ENCODE data around the gene RPS4Y2. TPM values are rescaled to one million over a fixed set of nuclear protein-coding genes. Genes with fewer than 3 reads are reported as not detected.

The RPS4Y2 gene
- total RNA-seq, 1 experiment from 2014 or later, result not detected

DNA sequence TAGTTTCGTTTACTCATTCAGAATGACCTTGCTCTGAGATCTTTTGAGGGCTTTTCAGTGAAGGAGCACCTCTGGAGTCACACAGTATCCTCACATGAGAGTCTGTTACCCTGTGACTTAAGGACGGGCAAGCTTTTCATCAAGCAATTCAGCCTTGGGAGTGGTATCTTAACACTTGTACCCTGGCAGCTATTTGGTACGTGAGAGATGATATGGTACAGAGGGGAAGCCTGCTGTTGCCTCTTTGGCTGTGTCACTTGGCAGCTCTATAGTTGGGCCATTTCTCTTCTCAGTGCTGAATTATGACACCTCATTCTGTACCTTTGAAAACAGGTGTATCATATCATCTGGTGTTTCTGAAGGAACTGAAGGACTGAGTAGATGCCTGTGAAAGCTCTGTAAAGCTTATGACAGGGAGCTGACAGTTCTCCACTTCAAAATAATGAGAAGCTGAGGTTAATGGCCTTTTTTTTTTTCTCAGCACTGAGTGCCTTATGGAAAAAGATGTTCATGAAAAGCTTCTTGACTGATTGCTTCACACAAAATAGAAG lies 24.3 kb downstream of the RPS4Y2 start:
- Histone ChIP-seq H3K9me3 (ENCODE audit: control insufficient read depth in 1 of 2, insufficient read depth in 1 of 2, low read depth in 1 of 2, low read length in 2 of 2) (no peaks in the 10 kb centered on the region), H3K27ac (ENCODE audit: low read depth, low read length) (no peak overlapping the region), H3K4me3 (replicated peaks in 1 of 2; ENCODE audit: low read depth in 1 of 2, low read length in 2 of 2) (no peak overlapping the region), H3K36me3 (ENCODE audit: control insufficient read depth in 1 of 2, insufficient read depth in 2 of 2, low read length in 2 of 2) (no peaks in the 10 kb centered on the region), H3K27me3 (ENCODE audit: insufficient read depth, low read length) (no peaks in the 10 kb centered on the region), H2AFZ (ENCODE audit: low read depth, low read length, poor library complexity, severe bottlenecking) (no peak overlapping the region), H4K20me1 (ENCODE audit: insufficient read depth) (no peaks in the 10 kb centered on the region), H3K79me2 (ENCODE audit: insufficient read depth, low read length) (no peaks in the 10 kb centered on the region), H3K4me1 (ENCODE audit: control insufficient read depth in 1 of 2, insufficient read depth in 2 of 2, low read length in 2 of 2) (no peaks in the 10 kb centered on the region), H3K9ac (ENCODE audit: low read length) (no peak overlapping the region), H3K4me2 (ENCODE audit: low read length) (no peak overlapping the region), H3K9me2 (ENCODE audit: insufficient read depth) (no peaks in the 10 kb centered on the region)
- ChIA-PET POLR2A (no interaction called here), CTCF (no interaction called here), RAD21 (ENCODE audit: low non-redundant PET in 1 of 2, low total read pairs in 2 of 2, uncharacterized antibody in 2 of 2, unreplicated experiment in 2 of 2) (no interaction called here)
- no peak for TF ChIP-seq JUND (IDR thresholded peaks at IDR 0.05)
- TF ChIP-seq POLR2AphosphoS5 (IDR thresholded peaks at IDR 0.05; ENCODE audit: low read depth, low read length), result no peak
- no peak for TF ChIP-seq RAD21 (IDR thresholded peaks at IDR 0.05; ENCODE audit: low read depth)
- TF ChIP-seq EGR1 (IDR thresholded peaks at IDR 0.05; ENCODE audit: low read depth), result no peak
- BruUV-seq (replicated peaks), result no TSS peak
- ATAC-seq (no peak), DNase-seq (ENCODE audit: low read depth, low spot score) (no peak)
- intact Hi-C loops (cut with micrococcal nuclease), result no loop called here

- Histone ChIP-seq H3K9me2 (ENCODE audit: insufficient read depth) (no peaks in the 10 kb centered on the region), H3K4me1 (ENCODE audit: control insufficient read depth in 1 of 2, insufficient read depth in 2 of 2, low read length in 2 of 2) (no peaks in the 10 kb centered on the region), H3K36me3 (ENCODE audit: control insufficient read depth in 1 of 2, insufficient read depth in 2 of 2, low read length in 2 of 2) (no peaks in the 10 kb centered on the region), H3K4me3 (replicated peaks in 1 of 2; ENCODE audit: low read depth in 1 of 2, low read length in 2 of 2) (no peak overlapping the region), H2AFZ (ENCODE audit: low read depth, low read length, poor library complexity, severe bottlenecking) (no peak overlapping the region), H3K79me2 (ENCODE audit: insufficient read depth, low read length) (no peaks in the 10 kb centered on the region), H3K9ac (ENCODE audit: low read length) (no peak overlapping the region), H3K27me3 (ENCODE audit: insufficient read depth, low read length) (no peaks in the 10 kb centered on the region), H3K9me3 (ENCODE audit: control insufficient read depth in 1 of 2, insufficient read depth in 1 of 2, low read depth in 1 of 2, low read length in 2 of 2) (no peaks in the 10 kb centered on the region), H4K20me1 (ENCODE audit: insufficient read depth) (no peaks in the 10 kb centered on the region), H3K27ac (ENCODE audit: low read depth, low read length) (no peak overlapping the region), H3K4me2 (ENCODE audit: low read length) (no peak overlapping the region)
- CTCF ChIA-PET, result no interaction called here
- POLR2A ChIA-PET, result no interaction called here
- TF ChIP-seq JUND (IDR thresholded peaks at IDR 0.05) (no peak), RAD21 (IDR thresholded peaks at IDR 0.05; ENCODE audit: low read depth) (no peak), MAX (IDR thresholded peaks at IDR 0.05) (no peak), YY1 (IDR thresholded peaks at IDR 0.05; ENCODE audit: extremely low read depth, insufficient replicate concordance, low read depth, low read length) (no peak), EGR1 (IDR thresholded peaks at IDR 0.05; ENCODE audit: low read depth) (no peak)
- TF ChIP-seq, protein P1, sequence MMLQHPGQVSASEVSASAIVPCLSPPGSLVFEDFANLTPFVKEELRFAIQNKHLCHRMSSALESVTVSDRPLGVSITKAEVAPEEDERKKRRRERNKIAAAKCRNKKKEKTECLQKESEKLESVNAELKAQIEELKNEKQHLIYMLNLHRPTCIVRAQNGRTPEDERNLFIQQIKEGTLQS (IDR thresholded peaks at IDR 0.05), result no peak
- BruUV-seq (replicated peaks), result no TSS peak
- ATAC-seq (no peak), DNase-seq (ENCODE audit: low read depth, low spot score) (no peak)
- RAD21 ChIA-PET (ENCODE audit: low non-redundant PET in 1 of 2, low total read pairs in 2 of 2, uncharacterized antibody in 2 of 2, unreplicated experiment in 2 of 2), result no interaction called here
- intact Hi-C loops (cut with micrococcal nuclease), result no loop called here
These were observed 24.9 kb downstream of the RPS4Y2 start for GRCh38 chrY:20780776-20781175.
